HepG2 (cell line): Measurements from ENCODE around the gene TEX261. TPM values are rescaled to one million over a fixed set of nuclear protein-coding genes. Genes with fewer than 3 reads are reported as not detected.

Source experiments
- ATF3 ChIP-seq: sonication (generic); formaldehyde crosslinking; IDR thresholded peaks from 2 replicates; pipeline ENCODE4 v1.4.0; 2020; ENCODE audit warnings: missing genetic modification reagents
- HMGXB3 ChIP-seq: sonication (generic); formaldehyde crosslinking; IDR thresholded peaks from 2 replicates; pipeline ENCODE4 v1.4.0; 2020; ENCODE audit warnings: missing genetic modification reagents, borderline replicate concordance
- HNRNPL ChIP-seq: fragments of 200-400 bp; formaldehyde crosslinking; IDR thresholded peaks from 2 replicates; pipeline ENCODE4 v1.6.1; 2017; ENCODE audit warnings: mild to moderate bottlenecking, low read depth, low read length
- POGK ChIP-seq: sonication (generic); formaldehyde crosslinking; conservative IDR thresholded peaks from 2 replicates; pipeline ENCODE4 v1.8.0; 2022; ENCODE audit warnings: mild to moderate bottlenecking, moderate library complexity, missing genetic modification reagents
- SMARCC2 ChIP-seq: fragments of 450-650 bp; IDR thresholded peaks from 2 replicates; pipeline ENCODE4 v1.6.1; 2017; ENCODE audit warnings: antibody characterized with exemption, mild to moderate bottlenecking
- SRSF9 ChIP-seq: fragments of 200-400 bp; formaldehyde crosslinking; IDR thresholded peaks from 2 replicates; pipeline ENCODE4 v1.6.1; 2018; ENCODE audit warnings: borderline replicate concordance, mild to moderate bottlenecking, low read depth, low read length; ENCODE audit not compliant: insufficient read depth, poor library complexity, severe bottlenecking
- TBX2 ChIP-seq: sonication (generic); formaldehyde crosslinking; IDR thresholded peaks from 2 replicates; pipeline ENCODE4 v1.5.0; 2020; ENCODE audit warnings: missing genetic modification reagents, mild to moderate bottlenecking, borderline replicate concordance
- TGIF2 ChIP-seq: IDR thresholded peaks from 2 replicates; pipeline ENCODE4 v1.6.1; 2016; ENCODE audit warnings: control low read depth, missing compliant biosample characterization
- ZBTB1 ChIP-seq: sonication (generic); formaldehyde crosslinking; IDR thresholded peaks from 2 replicates; pipeline ENCODE4 v1.4.0; 2020; ENCODE audit warnings: missing genetic modification reagents, borderline replicate concordance
- ZBTB7A ChIP-seq: sonication (generic); formaldehyde crosslinking; IDR thresholded peaks from 2 replicates; pipeline ENCODE4 v1.8.0; 2022; ENCODE audit warnings: mild to moderate bottlenecking, missing genetic modification reagents
- ZNF207 ChIP-seq: fragments of 450-650 bp; IDR thresholded peaks from 2 replicates; pipeline ENCODE4 v1.6.1; 2016; ENCODE audit warnings: antibody characterized with exemption, borderline replicate concordance
- ZNF660 ChIP-seq: sonication (generic); formaldehyde crosslinking; IDR thresholded peaks from 2 replicates; pipeline ENCODE4 v1.5.1; 2020; ENCODE audit warnings: mild to moderate bottlenecking, low read depth, missing genetic modification reagents, borderline replicate concordance
- ZNF670 ChIP-seq: sonication (generic); formaldehyde crosslinking; IDR thresholded peaks from 2 replicates; pipeline ENCODE4 v1.8.0; 2022; ENCODE audit warnings: mild to moderate bottlenecking, missing genetic modification reagents, borderline replicate concordance
- polyA plus RNA-seq, 8 experiments: library from polyadenylated mRNA; depleted of rRNA in 3 of 8; stranded (reverse) in 7 of 8; unstranded in 1 of 8; fragments of >200 nt; fragmentation: Illumina TruSeq in 4 of 8; extraction: Trizol in 4 of 8; gene quantifications; 2 replicates each; pipeline versions ENCODE4 v1.2.1 to v1.2.3, GENCODE V29; 2011 to 2016; ENCODE audit warnings: low read depth in 4 of 8, missing spikeins in 1 of 8, mixed read lengths in 1 of 8; ENCODE audit not compliant: insufficient read depth in 1 of 8
- total RNA-seq, 5 experiments: library from RNA; depleted of rRNA; stranded (reverse); fragments of >200 nt; fragmentation: Illumina TruSeq; extraction: Trizol; gene quantifications; 2 replicates each; pipeline ENCODE4 v1.2.3, GENCODE V29; 2016; ENCODE audit warnings: low read depth in 1 of 5
- TF ChIP-seq, protein P1 (sequence below): sonication (generic); formaldehyde crosslinking; IDR thresholded peaks from 2 replicates; pipeline ENCODE4 v1.8.0; 2022; ENCODE audit warnings: mild to moderate bottlenecking, missing genetic modification reagents, moderate library complexity
- TF ChIP-seq, protein P2 (sequence below): sonication (generic); formaldehyde crosslinking; conservative IDR thresholded peaks from 2 replicates; pipeline ENCODE4 v1.4.0; 2020; ENCODE audit warnings: missing genetic modification reagents
- TF ChIP-seq, protein P3 (sequence below): IDR thresholded peaks from 2 replicates; pipeline ENCODE4 v1.6.1; 2016; ENCODE audit warnings: missing biosample characterization, missing genetic modification reagents, low read depth

TEX261 gene
- total and polyA plus RNA-seq, 2 of the 13 experiments (the other 11 are each of a cell fraction or from before 2014, with no cell fraction given), result 43.8 to 78.7 TPM

- peak; percentile 71; the same call in 1 of the 2 replicates for TF ChIP-seq HMGXB3 (CRISPR knock-in tag)
- TF ChIP-seq SMARCC2, result no peak
- TF ChIP-seq TGIF2 (CRISPR knock-in tag), result no peak
- TF ChIP-seq SRSF9, result no peak
- TF ChIP-seq, protein P1, sequence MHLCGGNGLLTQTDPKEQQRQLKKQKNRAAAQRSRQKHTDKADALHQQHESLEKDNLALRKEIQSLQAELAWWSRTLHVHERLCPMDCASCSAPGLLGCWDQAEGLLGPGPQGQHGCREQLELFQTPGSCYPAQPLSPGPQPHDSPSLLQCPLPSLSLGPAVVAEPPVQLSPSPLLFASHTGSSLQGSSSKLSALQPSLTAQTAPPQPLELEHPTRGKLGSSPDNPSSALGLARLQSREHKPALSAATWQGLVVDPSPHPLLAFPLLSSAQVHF, result no peak
- no peak for TF ChIP-seq ATF3 (CRISPR knock-in tag)
- TF ChIP-seq, protein P2, sequence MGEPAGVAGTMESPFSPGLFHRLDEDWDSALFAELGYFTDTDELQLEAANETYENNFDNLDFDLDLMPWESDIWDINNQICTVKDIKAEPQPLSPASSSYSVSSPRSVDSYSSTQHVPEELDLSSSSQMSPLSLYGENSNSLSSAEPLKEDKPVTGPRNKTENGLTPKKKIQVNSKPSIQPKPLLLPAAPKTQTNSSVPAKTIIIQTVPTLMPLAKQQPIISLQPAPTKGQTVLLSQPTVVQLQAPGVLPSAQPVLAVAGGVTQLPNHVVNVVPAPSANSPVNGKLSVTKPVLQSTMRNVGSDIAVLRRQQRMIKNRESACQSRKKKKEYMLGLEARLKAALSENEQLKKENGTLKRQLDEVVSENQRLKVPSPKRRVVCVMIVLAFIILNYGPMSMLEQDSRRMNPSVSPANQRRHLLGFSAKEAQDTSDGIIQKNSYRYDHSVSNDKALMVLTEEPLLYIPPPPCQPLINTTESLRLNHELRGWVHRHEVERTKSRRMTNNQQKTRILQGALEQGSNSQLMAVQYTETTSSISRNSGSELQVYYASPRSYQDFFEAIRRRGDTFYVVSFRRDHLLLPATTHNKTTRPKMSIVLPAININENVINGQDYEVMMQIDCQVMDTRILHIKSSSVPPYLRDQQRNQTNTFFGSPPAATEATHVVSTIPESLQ (CRISPR knock-in tag), result no peak
- no peak for TF ChIP-seq ZNF660
- no peak for TF ChIP-seq ZNF670 (CRISPR knock-in tag)
- TF ChIP-seq HNRNPL, result no peak
- TF ChIP-seq ZNF207, result no peak
- TF ChIP-seq POGK, result peak; percentile 51; the same call in 1 of the 2 replicates
- TF ChIP-seq, protein P3, sequence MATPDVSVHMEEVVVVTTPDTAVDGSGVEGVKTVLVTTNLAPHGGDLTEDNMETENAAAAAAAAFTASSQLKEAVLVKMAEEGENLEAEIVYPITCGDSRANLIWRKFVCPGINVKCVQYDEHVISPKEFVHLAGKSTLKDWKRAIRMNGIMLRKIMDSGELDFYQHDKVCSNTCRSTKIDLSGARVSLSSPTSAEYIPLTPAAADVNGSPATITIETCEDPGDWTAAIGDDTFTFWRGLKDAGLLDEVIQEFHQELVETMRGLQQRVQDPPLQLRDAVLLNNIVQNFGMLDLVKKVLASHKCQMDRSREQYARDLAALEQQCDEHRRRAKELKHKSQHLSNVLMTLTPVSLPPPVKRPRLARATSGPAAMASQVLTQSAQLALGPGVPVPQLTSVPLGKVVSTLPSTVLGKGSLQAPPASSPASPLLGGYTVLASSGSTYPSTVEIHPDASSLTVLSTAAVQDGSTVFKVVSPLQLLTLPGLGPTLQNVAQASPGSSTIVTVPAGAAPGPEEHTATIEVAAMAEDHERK (CRISPR knock-in tag), result no peak
- TF ChIP-seq ZBTB1 (CRISPR knock-in tag), result no peak
- TF ChIP-seq ZBTB7A, result no peak
- TF ChIP-seq TBX2 (CRISPR knock-in tag), result peak; percentile 59; the same call in 1 of the 2 replicates
Measured at GRCh38 chr2:71000780-71001591, 6.3 kb upstream of the TEX261 start (continued).
